HAP-1 (cell line): ENCODE results near the gene POU2F2.

Source experiments
- DNase-seq, 2 experiments: peaks; one replicate each; pipeline ENCODE4 v3.0.0-alpha.2; 2016 to 2020; ENCODE audit warnings: low spot score in 2 of 2
- H3K27me3 ChIP-seq: fragments of 250-450 bp; sonication (Bioruptor Pico); 2 replicates; pipeline ENCODE4 v1.5.1; 2020; ENCODE audit warnings: low read depth, mild to moderate bottlenecking, moderate library complexity
- H3K36me3 ChIP-seq: fragments of 250-450 bp; sonication (Bioruptor Pico); replicated peaks from 2 replicates; pipeline ENCODE4 v1.5.1; 2020; ENCODE audit warnings: mild to moderate bottlenecking
- H3K4me1 ChIP-seq: fragments of 250-450 bp; sonication (Bioruptor Pico); 2 replicates; pipeline ENCODE4 v1.5.1; 2020; ENCODE audit warnings: mild to moderate bottlenecking
- H3K4me3 ChIP-seq: fragments of 250-450 bp; sonication (Bioruptor Pico); 2 replicates; pipeline ENCODE4 v1.5.1; 2020; ENCODE audit warnings: mild to moderate bottlenecking, moderate library complexity
- H3K9me3 ChIP-seq: fragments of 250-450 bp; sonication (Bioruptor Pico); 2 replicates; pipeline ENCODE4 v1.5.1; 2020; ENCODE audit warnings: mild to moderate bottlenecking, moderate library complexity
- in situ Hi-C: fragments of 300-500 bp; cut with MboI; formaldehyde crosslinking; loops from 3 replicates; pipeline ENCODE4 v1.14.3; 2020; ENCODE audit warnings: low sequenced_read_pairs, inconsistent platforms, mixed read lengths

Gene POU2F2

GRCh38 chr19:42125536-42125935 is 6.7 kb downstream of the POU2F2 start:
- Histone ChIP-seq H3K4me3 (no peak overlapping the region), H3K27me3 (no peaks in the 10 kb centered on the region), H3K36me3 (no peaks in the 10 kb centered on the region), H3K9me3 (no peaks in the 10 kb centered on the region; the same call in 1 of the 2 replicates), H3K4me1 (peaks cover 3% of the 10 kb centered on the region; the same call in 1 of the 2 replicates)
- in situ Hi-C loops: no loop called here
- no peak for DNase-seq

- no peak for DNase-seq
- Histone ChIP-seq H3K27me3 (no peaks in the 10 kb centered on the region), H3K9me3 (no peaks in the 10 kb centered on the region; the same call in 1 of the 2 replicates), H3K36me3 (no peaks in the 10 kb centered on the region), H3K4me1 (peaks cover 5% of the 10 kb centered on the region; the same call in 1 of the 2 replicates), H3K4me3 (no peak overlapping the region)
- in situ Hi-C loops: no loop called here
These were observed 7.8 kb downstream of the POU2F2 start for GRCh38 chr19:42124386-42124901.

- no peak overlapping the region for H3K4me3 ChIP-seq
- no peak for DNase-seq
- H3K36me3 ChIP-seq: no peaks in the 10 kb centered on the region
- no peaks in the 10 kb centered on the region for H3K27me3 ChIP-seq
- in situ Hi-C loops: no loop called here
- no peaks in the 10 kb centered on the region; the same call in 1 of the 2 replicates for H3K9me3 ChIP-seq
- peaks cover 5% of the 10 kb centered on the region; the same call in 1 of the 2 replicates for H3K4me1 ChIP-seq
These were observed 8.5 kb downstream of the POU2F2 start for GRCh38 chr19:42123765-42124164.

GRCh38 chr19:42122691-42123607 is 9.3 kb downstream of the POU2F2 start:
- Histone ChIP-seq H3K4me1 (peaks cover 5% of the 10 kb centered on the region; the same call in 1 of the 2 replicates), H3K36me3 (no peaks in the 10 kb centered on the region), H3K27me3 (no peaks in the 10 kb centered on the region), H3K9me3 (no peaks in the 10 kb centered on the region; the same call in 1 of the 2 replicates), H3K4me3 (no peak overlapping the region)
- no peak for DNase-seq
- in situ Hi-C loops: no loop called here

- no peaks in the 10 kb centered on the region for H3K36me3 ChIP-seq
- H3K27me3 ChIP-seq: no peaks in the 10 kb centered on the region
- H3K9me3 ChIP-seq: no peaks in the 10 kb centered on the region; the same call in 1 of the 2 replicates
- H3K4me1 ChIP-seq: peaks cover 5% of the 10 kb centered on the region; the same call in 1 of the 2 replicates
- no peak overlapping the region for H3K4me3 ChIP-seq
- no peak for DNase-seq
- in situ Hi-C loops: no loop called here
These were observed 10.6 kb downstream of the POU2F2 start for GRCh38 chr19:42121656-42122069.

- H3K9me3 ChIP-seq: no peaks in the 10 kb centered on the region; the same call in 1 of the 2 replicates
- in situ Hi-C loops: no loop called here
- no peak for DNase-seq
- peaks cover 5% of the 10 kb centered on the region; the same call in 1 of the 2 replicates for H3K4me1 ChIP-seq
- no peaks in the 10 kb centered on the region for H3K27me3 ChIP-seq
- H3K36me3 ChIP-seq: no peaks in the 10 kb centered on the region
- no peak overlapping the region for H3K4me3 ChIP-seq
These were observed 11.1 kb downstream of the POU2F2 start for GRCh38 chr19:42121036-42121621.

GRCh38 chr19:42120276-42120980 is 11.8 kb downstream of the POU2F2 start:
- H3K9me3 ChIP-seq: no peaks in the 10 kb centered on the region; the same call in 1 of the 2 replicates
- peak; percentile 36 to 56 for DNase-seq
- H3K36me3 ChIP-seq: no peaks in the 10 kb centered on the region
- peaks cover 5% of the 10 kb centered on the region; the same call in 1 of the 2 replicates for H3K4me1 ChIP-seq
- H3K4me3 ChIP-seq: no peak overlapping the region
- no peaks in the 10 kb centered on the region for H3K27me3 ChIP-seq
- in situ Hi-C loops: no loop called here

- H3K36me3 ChIP-seq: no peaks in the 10 kb centered on the region
- H3K4me1 ChIP-seq: peaks cover 5% of the 10 kb centered on the region; the same call in 1 of the 2 replicates
- in situ Hi-C loops: no loop called here
These were observed 15.2 kb downstream of the POU2F2 start for GRCh38 chr19:42117076-42117475.

GRCh38 chr19:42116308-42117075 is 15.8 kb downstream of the POU2F2 start:
- no peaks in the 10 kb centered on the region for H3K36me3 ChIP-seq
- H3K27me3 ChIP-seq: no peaks in the 10 kb centered on the region
- in situ Hi-C loops: no loop called here
- no peak for DNase-seq
- H3K9me3 ChIP-seq: no peaks in the 10 kb centered on the region
- no peak overlapping the region for H3K4me3 ChIP-seq
- H3K4me1 ChIP-seq: peaks cover 5% of the 10 kb centered on the region; the same call in 1 of the 2 replicates

More at GRCh38 chr19:42117076-42117475, 15.2 kb downstream of the POU2F2 start:
- H3K4me3 ChIP-seq: no peak overlapping the region
- H3K9me3 ChIP-seq: no peaks in the 10 kb centered on the region
- H3K27me3 ChIP-seq: no peaks in the 10 kb centered on the region
- DNase-seq: no peak

GRCh38 chr19:42115705-42116104 is 16.5 kb downstream of the POU2F2 start:
- DNase-seq: no peak
- Histone ChIP-seq H3K9me3 (no peaks in the 10 kb centered on the region), H3K4me1 (peaks cover 3% of the 10 kb centered on the region; the same call in 1 of the 2 replicates), H3K4me3 (no peak overlapping the region), H3K27me3 (no peaks in the 10 kb centered on the region), H3K36me3 (no peaks in the 10 kb centered on the region)
- in situ Hi-C loops: no loop called here

- Histone ChIP-seq H3K4me3 (no peak overlapping the region), H3K27me3 (no peaks in the 10 kb centered on the region), H3K4me1 (no peaks in the 10 kb centered on the region), H3K36me3 (no peaks in the 10 kb centered on the region), H3K9me3 (no peaks in the 10 kb centered on the region)
- in situ Hi-C loops: no loop called here
- no peak for DNase-seq
These were observed 17.0 kb downstream of the POU2F2 start for GRCh38 chr19:42115219-42115618.

- no peaks in the 10 kb centered on the region for H3K27me3 ChIP-seq
- no peaks in the 10 kb centered on the region for H3K9me3 ChIP-seq
- in situ Hi-C loops: no loop called here
- no peaks in the 10 kb centered on the region for H3K36me3 ChIP-seq
- peak in 1 of 2 experiments; percentile 22 for DNase-seq
- H3K4me1 ChIP-seq: no peaks in the 10 kb centered on the region
- H3K4me3 ChIP-seq: no peak overlapping the region
These were observed 17.8 kb downstream of the POU2F2 start for GRCh38 chr19:42114412-42114811.
